ENCODE data around the gene DPM3.
"Not testable (repeated sequence)": the region's sequence is repeated elsewhere in the genome, so short reads cannot be mapped to it uniquely, and the experiment has no call there.

DPM3 gene, protein sequence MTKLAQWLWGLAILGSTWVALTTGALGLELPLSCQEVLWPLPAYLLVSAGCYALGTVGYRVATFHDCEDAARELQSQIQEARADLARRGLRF

DNA sequence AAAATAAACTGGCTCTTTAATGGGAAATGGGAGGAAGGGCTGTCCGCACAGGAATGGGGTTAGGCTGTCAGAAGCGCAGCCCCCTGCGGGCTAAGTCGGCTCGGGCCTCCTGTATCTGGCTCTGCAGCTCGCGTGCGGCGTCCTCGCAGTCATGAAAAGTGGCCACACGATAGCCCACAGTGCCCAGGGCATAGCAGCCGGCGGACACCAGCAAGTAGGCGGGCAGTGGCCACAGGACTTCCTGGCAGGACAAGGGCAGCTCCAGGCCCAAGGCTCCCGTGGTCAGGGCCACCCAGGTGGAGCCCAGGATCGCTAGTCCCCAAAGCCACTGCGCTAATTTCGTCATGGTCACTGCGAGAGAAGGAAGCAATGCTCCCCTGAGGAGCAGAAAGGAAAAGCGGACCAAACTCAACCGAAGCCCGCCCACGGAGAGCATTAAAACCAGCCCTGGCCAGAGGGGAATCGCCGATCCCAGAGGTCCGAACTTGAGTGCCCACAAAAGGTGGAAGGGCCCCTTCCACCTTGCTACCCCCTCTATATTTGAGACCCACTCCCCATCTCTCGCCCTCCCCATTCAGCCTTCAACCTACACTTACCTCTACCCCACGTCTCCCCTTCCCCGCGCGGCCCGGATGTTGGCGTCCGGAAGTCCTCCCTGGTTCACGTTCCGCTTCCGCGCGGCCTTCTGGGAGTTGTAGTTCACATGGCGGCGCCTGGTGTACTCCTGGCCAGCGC lies at the start of gene DPM3:
Gene DPM3, minus strand, starts transcription at position 637 of the 735 bp plus-strand sequence. Its CDS starts 291 bp downstream, at position 346.
- peak within 1 kb of the TSS; percentile 80 for H3K4me3 ChIP-seq (ENCODE audit: low read depth, low read length)
- no peak for DNase-seq (ENCODE audit: low read depth)

DNA sequence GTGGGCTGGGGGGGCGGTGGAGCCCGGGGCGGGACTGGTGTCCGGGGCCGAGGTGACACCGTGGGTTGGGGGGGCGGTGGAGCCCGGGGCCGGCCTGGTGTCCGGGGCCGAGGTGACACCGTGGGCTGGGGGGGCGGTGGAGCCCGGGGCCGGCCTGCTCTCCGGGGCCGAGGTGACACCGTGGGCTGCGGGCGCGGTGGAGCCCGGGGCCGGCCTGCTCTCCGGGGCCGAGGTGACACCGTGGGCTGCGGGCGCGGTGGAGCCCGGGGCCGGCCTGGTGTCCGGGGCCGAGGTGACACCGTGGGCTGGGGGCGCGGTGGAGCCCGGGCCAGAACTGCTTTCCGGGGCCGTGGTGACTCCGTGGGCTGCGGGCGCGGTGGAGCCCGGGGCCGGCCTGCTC lies 49.6 kb upstream of the DPM3 start:
- not testable (repeated sequence) for H3K4me3 ChIP-seq (ENCODE audit: low read depth, low read length); DNase-seq (ENCODE audit: low read depth)

DNA sequence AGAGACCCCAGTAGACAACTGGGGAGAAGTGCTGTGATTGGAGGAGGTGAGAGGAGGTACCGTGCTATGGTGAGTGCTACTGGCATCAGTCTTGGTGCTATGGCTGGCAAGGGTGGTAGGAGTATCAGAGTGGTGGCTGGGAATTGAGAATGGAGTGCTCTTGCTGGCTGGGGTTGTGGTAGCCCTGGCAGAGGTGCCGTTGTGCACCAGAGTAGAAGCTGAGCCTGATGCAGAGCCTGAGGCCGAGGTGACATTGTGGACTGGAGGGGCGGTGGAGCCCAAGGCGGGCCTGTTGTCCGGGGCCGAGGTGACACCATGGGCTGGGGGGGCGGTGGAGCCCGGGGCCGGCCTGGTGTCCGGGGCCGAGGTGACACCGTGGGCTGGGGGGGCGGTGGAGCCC lies 47.9 kb upstream of the DPM3 start:
- DNase-seq (ENCODE audit: low read depth) = no peak
- no peak overlapping the region for H3K4me3 ChIP-seq (ENCODE audit: low read depth, low read length)

DNA sequence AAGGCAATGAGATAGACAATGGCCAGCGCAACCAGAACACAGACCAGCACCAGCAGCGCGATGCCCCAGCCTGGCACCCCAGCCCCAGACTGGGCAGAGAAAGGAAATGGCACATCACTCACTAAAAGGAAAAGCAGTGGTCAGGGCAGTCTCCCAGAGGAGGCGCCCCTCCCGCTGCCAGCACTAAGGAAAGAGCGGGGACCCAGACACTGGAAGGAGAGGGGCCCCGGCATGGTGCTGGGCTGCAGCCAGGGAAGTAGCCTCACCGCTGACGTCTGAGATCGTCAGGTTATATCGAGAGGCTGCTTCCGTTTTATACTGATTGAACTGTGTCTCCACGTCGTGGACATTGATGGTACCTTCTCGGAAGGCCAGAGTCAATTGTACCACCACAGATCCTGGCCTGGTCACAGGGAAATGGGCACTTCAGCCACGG lies 47.1 kb upstream of the DPM3 start:
- H3K4me3 ChIP-seq (ENCODE audit: low read depth, low read length) = no peak overlapping the region
- DNase-seq (ENCODE audit: low read depth) = no peak

DNA sequence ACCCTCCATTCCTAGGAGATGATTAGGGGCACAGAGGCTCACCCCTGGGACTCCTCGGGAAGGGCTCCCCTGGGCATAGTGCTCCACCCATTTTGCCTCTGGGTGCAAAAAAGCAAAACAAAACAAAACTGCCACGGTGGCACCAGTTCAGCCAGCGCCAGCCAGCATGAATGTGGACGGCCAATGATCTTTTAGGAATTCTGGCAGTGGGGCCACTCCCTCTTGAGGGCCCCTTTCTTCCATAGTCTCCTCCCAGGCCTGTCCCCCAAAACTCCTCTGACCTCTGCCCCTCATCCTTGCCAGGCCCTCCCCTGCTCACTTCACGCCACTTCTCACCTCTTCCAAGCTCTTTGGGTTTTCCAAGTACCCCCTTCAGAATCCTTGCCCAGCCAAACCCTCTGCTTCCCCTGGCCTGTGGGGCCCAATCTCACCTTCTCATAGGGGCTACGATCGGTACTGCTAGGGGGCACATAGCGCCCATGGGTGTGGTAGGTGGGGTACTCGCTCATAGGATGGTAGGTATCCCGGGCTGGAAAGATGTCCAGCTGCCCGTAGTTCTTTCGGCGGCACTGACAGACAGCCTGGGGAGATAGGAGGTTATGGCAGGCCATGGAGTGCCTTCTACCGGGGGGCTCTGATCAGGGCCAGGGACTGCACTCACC lies 46.6 kb upstream of the DPM3 start:
- H3K4me3 ChIP-seq (ENCODE audit: low read depth, low read length) = no peak overlapping the region
- DNase-seq (ENCODE audit: low read depth) = no peak

DNA sequence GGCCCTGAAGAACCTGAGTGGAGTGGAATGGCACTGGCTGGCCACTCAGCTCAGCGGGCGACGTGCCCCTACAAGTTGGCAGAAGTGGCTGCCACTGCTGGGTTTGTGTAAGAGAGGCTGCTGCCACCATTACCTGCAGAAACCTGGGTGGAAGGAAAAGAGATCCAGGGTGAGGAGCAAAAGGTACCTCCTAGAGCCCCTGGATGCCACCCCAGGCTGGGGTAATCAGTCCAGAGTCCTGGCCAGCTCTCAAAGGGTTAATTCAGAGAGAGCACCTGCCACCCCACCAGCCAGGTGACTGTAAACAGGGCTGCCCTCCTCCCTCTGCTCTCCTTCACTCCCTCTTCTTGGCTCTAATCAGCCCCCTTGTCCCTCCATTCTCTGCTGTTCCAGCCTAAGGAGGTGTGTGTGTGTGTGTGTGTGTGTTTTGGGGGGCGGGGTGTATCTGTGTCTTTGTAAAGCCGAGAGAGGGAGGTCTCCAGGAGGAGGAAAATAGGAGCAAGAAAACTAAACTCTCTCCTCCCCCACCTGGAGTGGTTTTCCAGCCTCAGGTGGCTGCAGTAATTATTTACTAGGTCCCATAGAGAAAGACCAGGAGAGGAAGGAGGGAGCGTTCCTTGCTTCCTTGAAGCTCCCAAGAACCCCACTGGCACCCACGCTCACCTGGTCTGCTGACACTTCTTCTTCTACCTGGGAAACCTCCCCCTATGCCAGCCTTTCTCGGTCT lies 45.9 kb upstream of the DPM3 start:
- no peak overlapping the region for H3K4me3 ChIP-seq (ENCODE audit: low read depth, low read length)
- no peak for DNase-seq (ENCODE audit: low read depth)

DNA sequence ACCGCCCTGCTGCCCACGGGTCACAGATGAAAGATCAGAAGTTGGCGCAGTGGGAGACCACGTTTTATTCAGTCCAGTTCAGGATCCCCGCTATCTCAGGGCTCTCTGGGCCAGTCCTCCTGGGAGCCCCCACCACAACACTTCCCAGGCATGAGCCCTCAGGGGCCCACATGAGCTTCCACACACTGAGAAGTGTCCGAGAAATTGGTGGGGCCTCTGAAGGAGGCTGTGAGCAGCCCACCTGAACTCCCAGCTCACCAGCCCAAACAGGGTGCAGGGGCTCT lies 45.4 kb upstream of the DPM3 start:
- no peak for DNase-seq (ENCODE audit: low read depth)
- no peak overlapping the region for H3K4me3 ChIP-seq (ENCODE audit: low read depth, low read length)

DNA sequence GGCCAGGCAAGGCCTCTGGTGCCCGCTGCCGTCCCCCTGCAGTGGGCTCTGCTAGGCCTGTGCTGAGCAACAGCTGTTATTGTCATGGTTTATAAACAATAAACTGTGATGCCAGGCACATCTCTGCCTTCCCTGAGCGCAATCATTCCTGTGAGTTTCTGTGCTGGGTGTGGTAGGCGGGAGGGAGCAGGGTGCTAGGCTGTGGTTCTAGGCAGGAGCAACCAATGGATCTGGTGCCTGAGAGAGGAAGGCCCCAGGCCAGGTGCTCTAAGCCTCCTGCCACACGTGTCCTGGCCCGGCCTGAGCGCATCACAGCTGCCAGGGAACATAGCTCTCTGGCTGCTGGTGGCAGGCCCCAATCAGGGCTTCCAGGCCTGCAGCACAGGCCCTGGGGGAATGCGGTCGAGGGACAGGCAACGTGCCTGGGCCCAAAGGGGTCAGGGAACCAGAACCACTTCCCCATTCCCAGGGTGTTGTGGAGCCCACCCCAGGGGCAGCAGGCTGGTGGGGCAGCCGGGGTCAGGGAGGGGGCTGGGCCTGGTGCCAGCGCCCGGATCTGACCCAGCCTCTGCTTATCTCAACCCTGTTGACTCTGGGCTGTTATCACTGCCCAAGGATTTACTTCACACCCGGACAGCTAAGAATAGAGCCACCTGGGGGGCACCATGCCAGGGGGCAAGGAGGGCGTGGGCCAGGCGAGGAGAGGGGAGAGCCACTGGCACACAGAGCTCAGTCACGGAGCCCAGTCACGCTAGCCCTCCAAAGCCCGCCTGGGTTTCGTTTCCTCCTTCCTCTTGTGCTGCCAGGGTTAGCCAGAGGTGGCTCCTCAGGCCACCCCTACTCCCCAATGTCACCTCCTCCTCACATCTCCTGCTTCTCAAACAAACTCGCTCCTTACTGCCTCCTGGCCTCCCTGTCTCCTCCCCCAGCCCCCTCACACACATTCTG lies 44.8 kb upstream of the DPM3 start:
- no peak for DNase-seq (ENCODE audit: low read depth)
- no peak overlapping the region for H3K4me3 ChIP-seq (ENCODE audit: low read depth, low read length)

DNA sequence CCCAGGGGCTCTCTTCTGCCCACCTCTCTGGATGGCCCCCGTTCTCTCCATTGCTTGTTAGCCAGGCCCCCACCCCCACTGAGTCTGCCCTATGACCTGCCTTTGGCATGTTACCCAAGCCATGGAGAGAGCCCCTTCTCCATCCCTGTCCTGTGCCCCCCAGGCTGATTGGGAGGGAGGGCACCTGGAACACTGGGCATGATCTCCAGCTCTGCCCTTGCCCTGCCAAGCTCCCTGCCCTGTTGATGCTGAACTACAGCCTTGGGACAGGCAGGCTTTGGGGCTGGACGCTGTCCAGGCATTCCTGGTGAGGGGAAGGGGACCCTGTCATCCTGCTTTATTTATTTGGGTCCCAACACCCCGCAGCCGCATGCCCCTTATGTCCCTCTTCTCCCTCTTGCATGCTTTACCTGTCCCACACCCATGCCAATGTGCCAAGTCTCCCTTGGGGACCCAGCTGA lies 44.0 kb upstream of the DPM3 start:
- no peak for DNase-seq (ENCODE audit: low read depth)
- no peak overlapping the region for H3K4me3 ChIP-seq (ENCODE audit: low read depth, low read length)

DNA sequence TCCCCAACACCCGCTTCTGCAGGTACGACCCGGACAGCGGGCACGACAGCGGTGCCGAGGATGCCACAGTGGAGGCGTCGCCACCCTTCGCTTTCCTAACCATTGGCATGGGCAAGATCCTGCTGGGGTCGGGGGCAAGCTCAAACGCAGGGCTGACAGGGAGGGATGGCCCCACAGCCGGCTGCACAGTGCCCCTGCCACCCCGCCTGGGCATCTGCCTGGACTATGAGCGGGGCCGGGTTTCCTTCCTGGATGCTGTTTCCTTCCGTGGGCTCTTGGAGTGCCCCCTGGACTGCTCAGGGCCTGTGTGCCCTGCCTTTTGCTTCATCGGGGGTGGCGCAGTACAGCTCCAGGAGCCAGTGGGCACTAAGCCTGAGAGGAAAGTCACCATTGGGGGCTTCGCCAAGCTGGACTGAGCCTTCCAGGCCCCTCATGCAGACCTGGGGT lies 43.5 kb upstream of the DPM3 start:
- no peak for DNase-seq (ENCODE audit: low read depth)
- no peak overlapping the region for H3K4me3 ChIP-seq (ENCODE audit: low read depth, low read length)

DNA sequence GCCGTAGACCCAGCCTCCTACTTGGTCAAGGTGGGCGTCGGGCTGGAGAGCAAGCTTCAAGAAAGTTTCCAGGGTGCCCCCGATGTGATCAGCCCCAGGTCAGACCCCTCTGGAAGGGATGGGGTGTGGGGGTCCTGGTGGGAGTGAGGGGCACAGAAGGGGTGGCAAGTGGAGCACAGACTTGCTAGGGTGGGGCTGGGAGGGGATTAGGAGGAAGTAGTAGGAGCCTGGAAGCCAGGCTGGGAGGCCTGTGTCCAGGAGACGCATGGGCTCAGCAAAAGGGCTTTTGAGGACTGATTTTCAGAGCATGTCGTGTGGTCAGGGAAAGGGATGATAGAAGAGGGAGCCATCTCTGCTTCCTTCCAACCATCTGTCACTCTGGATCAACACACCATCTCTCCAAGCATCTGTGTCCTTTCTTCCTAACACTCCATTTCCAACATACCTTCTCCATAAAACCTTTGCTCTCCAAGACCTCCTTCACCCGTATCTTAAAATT lies 41.8 kb upstream of the DPM3 start:
- H3K4me3 ChIP-seq (ENCODE audit: low read depth, low read length) = no peak overlapping the region

DNA sequence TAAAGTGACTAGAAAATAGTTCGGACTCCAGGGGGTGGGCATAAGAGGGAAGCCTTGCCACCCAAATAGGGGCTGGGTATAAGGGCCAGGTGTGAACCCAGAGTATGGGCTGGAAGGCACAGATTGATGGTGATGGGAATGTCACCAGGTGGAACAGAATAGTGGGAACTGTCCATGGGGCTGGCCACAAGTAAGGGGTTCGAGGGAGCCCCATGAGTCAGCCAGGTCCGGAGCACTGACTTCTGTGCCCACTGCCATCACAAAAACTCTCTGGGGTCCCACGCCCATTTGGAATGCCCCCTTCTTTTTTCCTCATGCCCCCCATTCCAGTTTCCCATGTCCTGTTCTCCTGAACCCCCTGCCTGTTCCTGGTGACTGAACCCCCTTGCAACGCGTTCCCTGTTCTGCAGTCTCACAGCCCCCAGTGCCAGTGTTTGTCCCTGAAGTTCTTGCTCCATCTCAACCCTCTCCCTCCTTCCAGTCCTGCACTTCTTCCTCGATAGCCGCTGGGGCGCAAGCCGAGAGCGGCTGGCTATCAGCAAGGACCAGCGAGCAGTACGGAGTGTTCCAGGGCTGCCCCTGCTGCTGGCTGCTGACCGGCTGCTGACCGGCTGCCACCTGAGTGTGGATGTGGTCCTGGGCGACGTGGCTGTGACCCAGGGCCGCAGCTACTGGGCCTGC lies 41.2 kb upstream of the DPM3 start:
- H3K4me3 ChIP-seq (ENCODE audit: low read depth, low read length) = no peak overlapping the region
- DNase-seq (ENCODE audit: low read depth) = no peak

More for the DNA sequence above, 41.8 kb upstream of the DPM3 start:
- no peak for DNase-seq (ENCODE audit: low read depth)

DNA sequence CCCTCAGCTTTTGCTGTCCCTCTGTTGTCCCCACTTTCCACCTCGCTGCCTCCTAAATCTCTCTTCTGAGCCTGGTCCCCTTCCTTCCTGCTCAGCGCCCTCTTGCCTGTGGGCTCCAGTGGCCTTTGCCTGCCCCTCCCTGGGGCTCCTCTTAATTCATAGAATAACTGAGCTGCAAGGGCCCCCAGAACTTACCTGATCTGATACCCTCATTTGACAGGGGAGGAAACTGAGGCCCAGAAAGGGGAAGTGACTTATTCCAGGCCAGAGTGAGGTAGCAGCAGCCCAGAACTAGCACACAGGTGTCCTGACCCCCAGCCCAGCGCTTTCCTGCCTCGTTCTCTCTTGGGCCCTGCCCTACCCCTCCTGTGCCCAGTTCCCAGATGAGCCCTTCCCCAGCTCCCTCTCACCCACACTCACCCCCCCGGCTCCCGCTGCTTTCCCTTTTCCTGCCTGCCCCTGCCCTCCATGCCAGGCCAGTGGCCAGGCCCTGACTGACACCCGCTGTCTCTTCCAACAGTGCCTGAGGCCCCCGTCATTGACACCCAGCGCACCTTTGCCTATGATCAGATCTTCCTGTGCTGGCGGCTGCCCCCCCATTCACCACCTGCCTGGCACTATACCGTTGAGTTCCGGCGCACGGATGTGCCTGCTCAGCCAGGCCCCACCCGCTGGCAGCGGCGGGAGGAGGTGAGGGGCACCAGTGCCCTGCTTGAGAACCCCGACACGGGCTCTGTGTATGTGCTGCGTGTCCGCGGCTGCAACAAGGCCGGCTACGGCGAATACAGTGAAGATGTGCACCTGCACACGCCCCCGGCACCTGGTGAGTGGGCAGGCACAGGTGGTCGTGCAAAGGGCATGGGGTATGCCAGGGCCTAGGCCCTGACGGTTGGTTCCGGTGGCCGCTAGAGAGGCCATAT lies 39.0 kb upstream of the DPM3 start:
- no peak for DNase-seq (ENCODE audit: low read depth)
- H3K4me3 ChIP-seq (ENCODE audit: low read depth, low read length) = no peak overlapping the region

DNA sequence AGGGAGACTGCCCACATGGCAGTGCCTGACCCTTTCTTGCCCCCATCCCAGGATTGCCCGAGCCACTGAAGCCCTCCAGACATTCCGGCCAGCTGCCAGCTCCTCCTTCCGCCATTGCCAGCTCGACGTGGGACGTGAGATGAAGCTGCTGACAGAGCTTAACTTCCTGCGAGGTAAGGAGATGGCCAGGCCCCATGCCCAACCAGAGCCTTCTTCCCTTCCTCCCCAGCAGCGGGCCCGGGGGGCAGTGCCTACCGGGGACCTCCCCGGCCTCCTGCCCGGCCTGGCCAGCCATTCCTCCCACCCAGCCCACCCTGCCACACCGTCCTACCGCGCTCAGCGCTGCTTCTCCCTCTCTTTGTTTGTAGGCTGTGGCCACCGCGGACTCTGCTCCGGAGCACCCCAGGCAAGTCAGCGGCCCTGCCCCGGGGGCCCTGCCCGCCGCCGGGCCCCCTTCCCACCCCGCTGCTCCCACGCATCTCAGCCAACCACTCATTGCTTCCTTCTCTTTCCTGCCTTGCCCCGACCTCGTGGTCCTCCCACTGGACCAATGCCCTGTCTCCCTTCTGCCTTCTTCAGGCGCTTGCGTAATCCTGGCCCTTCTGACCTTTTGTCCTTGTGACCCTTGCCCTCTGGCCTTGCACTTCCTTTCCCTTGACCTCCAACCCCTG lies 38.2 kb upstream of the DPM3 start:
- no peak for DNase-seq (ENCODE audit: low read depth)

DNA sequence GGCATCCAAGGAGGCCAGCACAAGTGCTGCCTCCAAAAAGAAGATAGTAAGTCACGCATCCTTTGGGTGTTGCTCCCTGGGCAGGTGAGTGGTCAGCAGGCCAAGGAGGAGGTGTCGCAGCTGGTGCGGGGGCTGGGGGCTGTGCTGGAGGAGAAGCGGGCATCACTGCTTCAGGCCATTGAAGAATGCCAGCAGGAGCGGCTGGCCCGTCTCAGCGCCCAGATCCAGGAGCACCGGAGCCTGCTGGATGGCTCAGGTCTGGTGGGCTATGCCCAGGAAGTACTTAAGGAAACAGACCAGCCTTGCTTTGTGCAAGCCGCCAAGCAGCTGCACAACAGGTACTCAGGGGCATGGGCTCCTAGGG lies 37.6 kb upstream of the DPM3 start:
- no peak for DNase-seq (ENCODE audit: low read depth)
- no peak overlapping the region for H3K4me3 ChIP-seq (ENCODE audit: low read depth, low read length)

More for the DNA sequence above, 38.2 kb upstream of the DPM3 start:
- no peak overlapping the region for H3K4me3 ChIP-seq (ENCODE audit: low read depth, low read length)

DNA sequence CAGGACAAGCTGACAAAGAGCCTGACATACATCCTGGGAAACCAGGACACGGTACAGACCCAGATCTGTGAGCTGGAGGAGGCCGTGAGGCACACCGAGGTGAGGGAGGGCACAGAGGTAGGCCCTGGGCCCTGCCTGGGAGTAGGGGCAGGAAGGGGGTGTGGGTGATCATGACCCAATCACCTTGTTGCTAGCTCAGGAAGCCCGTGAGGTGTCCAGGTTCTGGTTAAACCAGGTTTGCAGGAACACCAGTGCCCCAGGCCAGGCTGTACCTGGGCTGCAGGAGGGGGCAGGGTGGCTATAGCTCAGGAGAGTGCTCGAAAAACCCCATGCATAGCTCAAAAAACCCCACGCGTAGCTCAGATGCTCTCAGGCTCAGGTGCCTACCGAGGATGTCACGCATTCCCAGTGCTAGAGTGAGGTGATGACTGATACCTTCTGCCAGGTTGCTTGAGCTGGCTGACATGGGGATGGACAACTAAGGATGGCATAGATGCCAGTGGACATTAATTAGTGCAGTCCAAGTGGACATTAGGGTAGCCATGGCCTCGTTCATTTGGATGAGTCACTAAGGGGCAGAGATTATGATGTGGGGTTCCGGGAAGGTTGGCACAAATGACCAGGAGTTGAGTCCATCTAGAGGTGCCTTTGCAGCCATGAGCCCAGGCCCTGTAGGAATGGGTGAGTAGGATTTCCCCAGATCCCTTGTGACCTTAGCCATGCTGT lies 37.0 kb upstream of the DPM3 start:
- no peak for DNase-seq (ENCODE audit: low read depth)
- H3K4me3 ChIP-seq (ENCODE audit: low read depth, low read length) = no peak overlapping the region
